COLO668 (cell line): ENCODE results near the gene RGS4.

Experiments
- DNase-seq: peaks from one replicate; lab custom pipeline; 2025; ENCODE audit not compliant: unreplicated experiment; lab: John Stamatoyannopoulos, UW

The RGS4 gene

DNA sequence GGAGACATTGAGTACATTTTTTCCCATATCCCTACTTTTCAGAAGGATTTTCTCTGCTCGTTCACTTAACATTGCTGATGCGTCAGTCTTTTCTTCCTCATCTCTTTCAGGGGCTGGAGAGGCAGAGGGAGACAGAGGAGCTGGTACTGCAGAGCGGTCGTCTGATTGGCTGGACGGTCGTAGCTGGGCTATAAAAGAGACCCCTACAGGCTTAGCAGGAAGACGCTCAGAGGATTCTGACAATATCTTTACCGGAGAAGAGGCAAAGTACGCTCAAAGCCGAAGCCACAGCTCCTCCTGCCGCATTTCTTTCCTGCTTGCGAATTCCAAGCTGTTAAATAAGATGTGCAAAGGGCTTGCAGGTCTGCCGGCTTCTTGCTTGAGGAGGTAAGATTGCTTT lies at the start of gene RGS4:
TSS of gene RGS4 (plus strand) at position 220 of the 400 bp plus-strand sequence. CDS start at position 344, 124 bp downstream.
- DNase-seq: no peak

DNA sequence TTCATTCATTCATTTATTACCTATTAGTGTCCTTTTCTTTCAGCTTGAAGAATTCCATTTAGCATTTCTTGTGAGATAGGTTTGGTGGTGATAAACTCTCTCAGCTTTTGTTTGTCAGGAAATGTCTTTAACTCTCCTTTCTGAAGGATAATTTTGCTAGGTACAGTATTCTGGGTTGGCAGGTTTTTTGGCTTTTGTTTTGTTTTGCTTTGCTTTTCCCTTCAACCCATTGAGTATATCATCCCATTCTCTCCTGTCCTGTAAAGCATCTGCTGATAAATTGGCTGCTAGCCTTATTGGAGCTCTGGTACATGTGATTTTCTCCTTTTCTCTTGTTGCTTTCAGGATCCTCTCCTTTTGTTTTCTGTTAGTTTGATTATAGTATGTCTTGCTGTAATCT lies 47.0 kb upstream of the RGS4 start:
- DNase-seq: no peak

DNA sequence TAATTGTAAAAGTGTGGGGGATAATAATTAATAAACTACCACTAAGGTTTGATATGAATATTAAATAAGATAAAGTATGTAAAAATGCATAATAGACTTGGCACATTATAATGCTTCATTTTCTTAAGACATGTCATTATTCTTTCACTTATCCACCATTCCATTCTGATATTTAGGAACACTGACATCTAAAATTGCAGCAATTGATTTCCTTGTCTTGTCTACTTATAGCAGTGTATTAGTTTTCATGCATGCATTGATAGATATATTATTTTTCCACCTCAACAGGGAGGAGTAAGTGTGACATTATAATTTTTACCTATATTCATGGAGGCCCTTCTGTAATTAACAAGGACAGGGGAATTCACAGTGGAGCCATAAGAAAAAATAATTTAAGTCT lies 41.6 kb upstream of the RGS4 start:
- no peak for DNase-seq

DNA sequence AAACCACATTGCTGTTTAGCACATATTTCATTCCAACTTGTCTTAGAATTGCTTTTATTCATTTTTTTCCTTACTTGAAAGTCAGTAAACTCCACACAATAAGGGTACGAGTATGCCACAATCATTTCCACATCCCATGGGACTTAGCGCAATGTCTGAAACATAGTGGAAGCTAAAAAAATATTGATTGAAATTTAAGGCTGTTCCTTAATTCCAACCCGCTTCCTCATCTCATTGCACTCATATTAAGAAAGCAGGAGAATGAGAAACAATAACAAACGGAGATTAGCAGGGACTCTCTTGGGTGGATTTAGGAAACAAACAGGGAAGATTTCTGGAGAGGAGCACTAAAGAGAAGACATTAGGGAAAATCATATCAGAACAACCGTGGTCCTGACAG lies 39.3 kb upstream of the RGS4 start:
- DNase-seq: no peak

DNA sequence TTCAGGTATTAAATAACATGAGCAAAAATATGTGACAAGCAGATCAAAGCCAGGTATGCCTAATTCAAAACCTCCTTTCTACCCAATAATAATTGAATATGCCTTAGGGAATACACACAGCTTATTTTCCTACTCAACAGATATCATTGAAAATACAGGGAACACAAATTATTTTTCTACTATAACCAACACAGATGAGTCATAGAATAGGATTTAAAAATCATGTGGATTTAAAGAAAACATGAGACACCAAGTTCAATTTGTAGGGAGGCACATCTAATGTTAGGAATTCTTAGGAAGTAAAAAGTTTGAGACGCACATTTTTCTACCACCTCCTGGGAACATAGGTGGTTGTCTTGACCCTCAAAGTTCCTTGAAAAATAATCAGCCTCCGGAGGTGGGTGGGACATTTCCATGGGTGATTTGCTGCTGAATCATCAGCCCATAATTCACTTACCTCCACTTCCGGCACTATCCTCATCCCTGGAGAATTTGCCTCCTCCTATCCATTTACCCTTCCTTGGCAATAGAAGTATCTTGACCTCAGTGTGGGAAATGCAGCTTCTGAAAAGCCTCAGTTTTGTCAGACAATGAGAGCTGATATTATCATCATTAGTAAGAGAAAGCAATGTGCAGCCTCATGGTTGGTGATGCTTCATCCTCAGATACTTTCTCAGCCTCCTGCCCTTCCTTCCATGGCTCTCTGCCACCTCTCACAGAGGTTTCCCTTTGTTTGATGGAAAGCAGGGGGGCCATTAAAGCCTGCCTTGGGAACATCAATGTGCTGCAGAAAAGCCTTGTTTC lies 33.5 kb upstream of the RGS4 start:
- DNase-seq: no peak

DNA sequence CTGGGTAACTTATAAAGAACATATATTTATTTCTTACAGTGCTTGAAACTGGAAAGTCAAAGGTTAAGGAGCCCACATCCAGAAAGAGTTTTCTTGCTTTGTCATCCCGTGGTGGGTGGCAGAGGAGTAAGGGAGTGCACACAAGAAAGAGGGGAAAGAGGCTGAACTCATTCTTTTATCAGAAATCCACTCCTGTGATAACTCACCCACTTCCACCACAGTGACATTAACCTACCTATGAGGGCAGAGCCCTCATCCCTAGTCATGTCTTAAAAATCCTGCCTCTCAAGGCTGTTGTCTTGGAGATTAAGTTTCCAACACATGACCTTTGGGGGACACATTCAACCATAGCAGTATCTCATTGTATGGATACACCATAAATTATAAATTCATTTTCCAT lies 32.5 kb upstream of the RGS4 start:
- DNase-seq: no peak

DNA sequence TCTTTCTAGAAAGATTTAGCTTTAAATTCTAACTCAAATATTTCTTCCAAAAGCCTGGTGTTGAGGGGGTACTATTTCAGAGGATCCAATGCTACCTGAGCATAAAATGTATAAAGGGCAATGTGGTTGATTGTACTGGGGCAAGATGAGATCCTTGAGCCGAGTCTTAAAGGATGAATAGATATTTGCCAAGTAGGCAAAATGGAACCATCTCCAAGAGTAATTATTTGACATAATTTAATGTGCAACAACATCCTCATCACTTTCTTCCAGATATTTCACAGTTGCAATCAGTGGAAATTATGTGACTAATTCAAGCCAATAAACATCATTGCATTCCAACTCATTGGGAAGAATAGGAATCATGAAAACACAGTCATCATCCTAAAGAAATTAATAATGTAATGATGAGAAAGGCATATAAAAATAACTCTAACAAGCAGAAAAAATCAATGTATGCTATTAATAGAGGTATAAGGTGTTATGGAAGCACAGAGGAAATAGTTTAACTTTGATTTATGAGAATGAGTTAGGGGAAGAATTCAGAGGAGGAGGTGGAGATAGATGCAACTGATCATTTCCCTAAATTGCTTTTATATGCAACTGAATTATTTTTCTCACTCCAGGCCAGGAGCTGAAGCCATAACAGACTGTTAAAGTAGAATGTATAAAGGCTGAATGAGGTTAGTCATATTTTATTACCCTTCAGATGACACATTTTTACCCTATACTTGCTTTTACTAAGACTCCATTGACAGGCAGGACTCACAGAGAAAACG lies 30.0 kb upstream of the RGS4 start:
- DNase-seq: no peak

DNA sequence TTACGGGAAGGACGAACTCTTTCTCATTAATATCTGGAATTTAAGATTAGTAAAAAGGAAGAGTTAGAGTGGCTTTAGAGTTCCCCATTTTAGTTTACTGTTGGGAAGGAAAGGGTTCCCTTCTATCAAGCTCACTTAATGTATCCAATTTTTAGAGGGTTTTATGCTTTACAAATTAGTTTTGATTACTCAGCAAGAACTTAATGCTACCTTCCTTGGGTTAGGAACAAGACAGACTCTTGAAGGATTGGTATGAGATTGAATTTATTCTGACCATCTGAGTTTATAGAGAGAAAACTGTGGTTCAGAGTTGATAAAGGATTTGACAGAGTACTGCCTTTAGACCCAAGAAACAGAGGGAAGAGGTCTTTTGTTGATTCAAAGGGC lies 29.5 kb upstream of the RGS4 start:
- DNase-seq: no peak

DNA sequence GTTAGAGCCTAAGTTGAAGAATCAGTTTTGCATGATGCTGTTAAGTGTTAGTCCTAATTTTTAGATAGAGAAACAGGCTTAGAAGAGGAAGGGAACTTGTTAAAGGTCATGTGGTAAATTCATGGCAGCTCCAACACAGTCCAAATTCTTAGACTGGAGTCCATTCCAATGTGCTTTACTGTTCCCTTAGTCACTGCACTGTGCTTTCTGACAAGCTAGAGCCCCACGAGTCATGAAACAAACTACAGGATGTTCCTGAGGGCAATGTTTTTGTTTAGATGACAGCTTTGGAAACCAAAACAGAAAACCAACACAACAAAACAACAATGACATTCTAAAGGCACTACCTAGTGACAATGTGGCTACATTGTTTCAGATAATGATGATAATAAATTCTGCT lies 23.1 kb upstream of the RGS4 start:
- DNase-seq: no peak

DNA sequence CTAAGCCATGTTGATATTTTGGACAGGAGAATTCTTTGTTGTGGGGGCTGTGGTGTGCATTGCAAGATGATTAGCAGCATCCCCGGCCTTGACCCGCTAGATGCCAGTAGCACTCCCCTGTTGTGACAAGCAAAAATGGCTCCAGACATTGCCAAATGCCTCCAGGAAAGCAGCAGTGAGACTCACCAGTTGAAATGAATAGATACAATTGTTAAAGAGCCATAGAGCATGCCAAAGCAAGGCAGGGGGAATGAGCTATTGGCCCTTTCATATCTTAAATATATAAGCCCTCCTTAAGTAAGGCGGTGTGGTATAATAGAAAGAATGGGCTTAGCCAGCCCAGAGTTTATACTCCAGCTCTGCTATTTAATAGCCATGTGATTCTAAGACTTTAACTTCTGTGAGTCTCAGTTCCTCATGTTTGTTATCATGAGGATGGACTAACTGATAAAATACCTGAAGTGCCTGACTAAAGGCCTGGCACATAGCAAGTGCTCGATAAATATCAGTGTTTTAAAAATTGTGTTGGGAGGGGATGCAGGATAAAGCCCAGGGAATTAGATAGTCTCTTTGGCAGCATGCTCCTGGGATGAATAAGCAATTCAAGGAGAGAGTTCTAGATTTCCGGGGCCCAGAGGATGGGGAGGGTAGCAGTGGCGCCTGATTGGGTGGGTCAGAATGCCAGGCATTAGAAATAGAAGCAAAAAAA lies 21.1 kb upstream of the RGS4 start:
- no peak for DNase-seq

DNA sequence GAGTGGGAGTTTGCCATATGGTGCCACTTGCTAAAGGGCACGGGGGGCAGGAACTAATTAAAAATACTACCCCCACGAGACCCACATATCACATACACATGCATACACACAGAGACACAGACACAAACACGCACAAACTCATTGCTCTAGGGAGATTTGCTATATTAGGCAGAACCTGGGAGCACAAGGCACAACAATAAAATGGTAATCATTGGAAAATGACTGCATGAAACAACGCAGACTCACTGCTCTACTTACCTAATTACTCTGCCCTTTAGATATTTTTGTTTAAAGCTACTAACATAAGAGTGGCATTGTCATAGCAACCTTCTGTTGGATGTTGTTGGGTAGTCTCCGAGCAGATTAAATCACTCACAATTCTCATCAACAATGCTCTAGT lies 20.3 kb upstream of the RGS4 start:
- DNase-seq: no peak

DNA sequence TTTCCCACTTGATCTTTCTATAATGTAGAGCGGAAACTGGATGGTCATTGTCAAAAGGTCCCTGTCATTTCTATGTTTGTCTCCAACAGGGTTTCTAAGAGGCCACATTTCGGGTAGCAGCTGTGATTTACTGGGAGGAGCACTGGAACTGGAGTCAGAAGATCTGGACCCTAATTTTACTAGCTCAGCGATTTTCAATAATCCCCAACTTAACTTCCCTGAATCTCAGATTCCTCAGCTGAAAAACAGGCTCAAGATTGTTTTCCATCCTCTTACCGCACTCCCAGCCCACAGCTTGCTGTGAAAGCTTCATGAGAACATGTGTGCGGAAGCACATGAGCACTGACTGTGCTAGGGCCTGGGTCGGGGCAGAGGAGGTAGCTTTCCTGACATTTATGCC lies 19.9 kb upstream of the RGS4 start:
- DNase-seq: no peak

DNA sequence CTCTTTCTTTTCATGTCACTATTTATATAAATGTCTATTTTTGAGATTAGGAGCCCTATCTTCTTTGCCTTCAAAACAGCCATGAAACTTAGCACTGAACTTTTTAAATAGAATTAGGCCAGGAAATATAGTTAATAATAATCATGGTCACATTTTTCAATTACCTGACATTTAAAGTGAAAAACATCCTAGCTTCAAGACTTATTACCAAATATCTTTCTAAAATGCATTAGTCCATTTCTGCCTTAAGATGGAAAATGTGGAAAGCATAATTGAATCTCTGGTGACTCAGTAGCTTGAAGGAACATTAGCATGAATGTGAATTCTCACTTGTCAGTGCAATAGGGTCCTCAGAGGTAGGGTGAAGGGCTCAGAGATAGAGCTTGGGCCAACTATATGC lies 18.7 kb upstream of the RGS4 start:
- no peak for DNase-seq

DNA sequence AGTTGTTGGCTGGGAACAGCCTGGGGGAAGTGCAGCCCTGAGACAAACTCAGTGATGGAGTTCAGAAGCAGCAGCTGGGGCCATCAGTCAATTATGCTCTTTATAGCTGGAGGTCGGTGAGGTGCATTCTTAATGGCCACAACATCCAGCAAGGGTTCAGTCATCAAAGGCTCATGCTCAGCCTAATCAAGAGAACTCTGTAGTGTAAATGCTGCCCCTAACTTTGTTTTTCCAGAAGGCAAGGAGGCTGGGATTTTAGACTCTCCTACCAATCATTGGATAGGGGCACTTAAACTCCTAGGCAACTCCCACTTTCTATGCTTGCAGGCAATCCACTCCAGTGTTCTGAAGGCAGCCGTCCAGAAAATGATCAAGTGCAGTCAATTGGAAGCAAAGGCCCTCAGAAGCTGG lies 15.0 kb upstream of the RGS4 start:
- DNase-seq: peak; percentile 45

DNA sequence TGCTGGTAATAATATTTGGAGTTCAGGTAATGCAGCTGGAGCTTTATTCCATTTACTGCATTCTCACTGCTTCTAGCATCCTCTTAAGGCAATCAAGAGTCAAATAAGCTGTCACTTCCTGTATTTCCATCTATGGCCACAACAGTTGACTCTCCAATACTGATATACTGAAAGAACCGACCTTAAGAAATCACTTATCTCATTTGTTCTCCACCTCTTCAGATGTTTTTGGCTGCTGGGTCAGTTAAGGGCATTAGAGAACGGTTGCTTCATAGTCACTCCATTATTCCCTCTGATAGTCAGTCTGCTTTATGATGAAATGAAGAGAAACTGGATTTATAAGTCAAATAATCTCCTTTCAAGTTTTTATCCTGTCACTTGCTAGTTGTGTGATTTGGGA lies 14.2 kb upstream of the RGS4 start:
- no peak for DNase-seq

DNA sequence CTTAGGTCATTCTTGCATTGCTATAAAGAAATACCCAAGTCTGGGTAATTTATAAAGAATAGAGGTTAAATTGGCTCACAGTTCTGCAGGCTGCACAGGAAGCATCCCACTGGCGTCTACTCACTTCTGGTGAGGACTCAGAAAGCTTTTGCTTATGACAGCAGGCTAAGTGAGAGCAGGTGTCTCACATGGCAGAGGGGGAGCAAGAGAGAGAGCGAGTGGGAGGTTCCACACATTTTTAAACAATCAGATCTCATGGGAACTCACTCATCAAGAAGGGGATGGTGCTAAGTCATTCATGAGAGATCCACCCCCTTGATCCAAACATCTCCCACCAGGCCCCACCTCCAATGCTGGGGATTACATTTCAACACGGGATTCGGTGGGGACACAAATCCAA lies 13.6 kb upstream of the RGS4 start:
- peak; percentile 82 for DNase-seq

DNA sequence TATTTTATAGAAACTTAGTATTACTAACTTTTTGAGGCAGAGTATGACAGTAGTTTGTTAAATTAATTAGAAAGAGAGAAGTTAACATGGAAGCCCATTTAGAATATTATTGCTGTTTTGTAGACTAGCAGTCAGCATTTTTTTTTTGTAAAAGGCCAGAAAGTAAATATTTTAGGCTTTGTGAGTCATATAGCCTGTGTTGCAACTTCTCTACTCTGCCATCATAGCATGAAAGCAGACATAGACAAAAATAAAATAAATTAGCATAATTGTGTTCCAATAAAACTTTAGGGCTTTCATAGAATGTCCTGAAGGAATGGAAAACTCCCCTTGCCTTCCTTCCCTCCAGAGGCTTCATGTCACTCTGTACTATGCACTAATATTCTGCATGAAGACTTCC lies 12.3 kb upstream of the RGS4 start:
- DNase-seq: no peak

DNA sequence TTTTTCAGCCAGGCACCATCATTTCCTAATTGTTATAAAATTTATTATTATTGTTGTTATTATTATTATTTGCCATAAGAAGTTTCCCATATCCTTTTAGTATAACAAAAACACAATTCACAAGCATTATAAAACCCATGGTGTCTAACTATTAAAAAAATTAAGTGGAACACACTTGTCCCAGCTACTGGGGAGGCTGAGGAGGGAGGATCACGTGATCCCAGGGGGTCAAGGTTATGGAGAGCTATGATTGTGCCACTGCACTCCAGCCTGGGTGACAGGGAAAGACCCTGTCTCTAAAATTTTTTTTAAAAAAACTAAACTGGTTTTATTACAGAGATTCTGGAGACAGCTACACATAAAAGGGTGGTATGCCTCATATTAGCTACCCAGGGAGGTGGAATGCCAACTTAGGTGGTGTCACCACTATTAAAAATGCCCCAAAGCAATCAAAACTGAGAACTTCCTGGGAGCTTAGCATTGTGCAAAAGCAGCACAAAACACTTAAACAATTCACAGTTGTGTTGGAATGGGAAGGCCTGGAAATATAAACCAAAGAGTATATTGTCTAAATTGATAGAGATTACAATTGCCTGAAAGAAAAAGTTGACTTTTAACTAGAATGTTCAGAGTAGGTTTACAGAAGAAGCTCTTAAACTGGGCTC lies 8.7 kb upstream of the RGS4 start:
- no peak for DNase-seq

DNA sequence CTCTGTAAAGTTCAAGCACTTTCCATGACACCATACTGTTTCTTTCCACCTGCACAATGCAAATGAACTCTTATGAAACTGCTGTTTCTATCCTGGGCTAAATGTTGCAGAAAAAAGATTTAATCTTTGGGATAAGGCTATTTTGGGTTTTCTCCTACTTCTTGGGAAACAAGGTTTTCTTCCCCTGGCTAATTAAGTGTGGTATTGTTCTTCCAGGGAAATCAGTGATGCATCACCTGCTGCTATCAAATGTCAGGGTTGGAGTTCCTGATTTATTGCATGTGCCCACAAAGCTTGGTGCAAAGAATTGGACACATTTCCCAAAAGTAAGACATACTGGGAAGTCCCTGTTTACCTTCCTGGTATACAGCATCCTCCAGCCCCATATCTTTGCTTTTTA lies 6.0 kb upstream of the RGS4 start:
- DNase-seq: no peak

DNA sequence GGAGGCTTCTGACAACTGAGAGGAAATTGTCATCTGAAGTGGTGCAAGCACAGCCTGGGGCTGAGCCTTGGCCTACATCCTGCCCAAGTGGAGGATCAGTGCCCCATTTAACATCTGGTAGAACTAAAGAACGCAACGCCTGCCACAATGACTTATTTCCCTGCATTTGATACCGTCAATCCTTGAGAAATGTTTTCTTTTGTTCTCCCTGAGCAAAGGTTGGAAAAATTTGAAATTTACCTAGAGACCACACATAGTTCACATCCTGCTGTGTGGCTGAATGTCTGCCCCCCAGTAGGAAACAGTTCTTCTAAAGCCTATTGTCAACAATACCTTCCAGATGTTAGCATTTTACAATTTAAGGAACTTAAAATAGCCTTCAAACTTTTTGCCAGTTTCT lies 5.6 kb upstream of the RGS4 start:
- DNase-seq: peak; percentile 23

DNA sequence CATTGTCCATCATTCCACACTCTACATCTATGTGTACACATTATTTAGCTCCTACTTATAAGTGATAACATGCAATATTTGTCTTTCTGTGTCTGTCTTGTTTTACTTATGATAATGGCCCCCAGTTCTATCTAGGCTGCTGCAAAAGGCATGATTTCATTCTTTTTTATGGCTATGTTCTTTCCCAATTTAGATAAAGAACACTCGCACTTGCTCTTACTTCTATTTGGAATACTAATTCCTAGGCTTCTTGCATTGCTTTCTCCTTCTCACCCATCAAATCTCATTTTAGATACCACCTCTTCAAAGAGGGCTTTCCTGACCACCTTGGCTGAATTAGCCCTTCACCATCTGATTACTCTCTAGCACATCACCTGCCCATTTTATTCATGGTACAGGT lies 3.0 kb upstream of the RGS4 start:
- DNase-seq: no peak
